ENCODE results near the gene TMTC2.
"Not testable (repeated sequence)": the region's sequence is repeated elsewhere in the genome, so short reads cannot be mapped to it uniquely, and the experiment has no call there.

TMTC2 gene

DNA sequence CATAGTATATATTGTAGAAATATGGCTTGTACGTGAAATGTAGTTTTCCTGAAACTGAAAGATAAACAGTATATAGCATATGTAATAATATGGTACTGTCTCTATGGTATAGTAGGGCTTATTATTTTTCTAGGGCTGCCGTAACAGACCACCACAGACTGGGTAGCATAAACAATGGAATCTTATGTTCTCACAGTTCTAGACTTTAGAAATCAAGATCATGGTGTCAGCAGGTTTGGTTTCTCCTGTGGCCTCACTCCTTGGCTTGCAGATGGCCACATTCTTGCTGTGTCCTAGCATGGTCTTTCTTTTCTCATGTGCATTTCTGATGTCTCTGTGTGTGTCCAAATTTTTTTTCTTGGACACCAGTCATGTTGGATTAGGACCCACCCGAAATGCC is 155.8 kb downstream of the TMTC2 start:
- DNase-seq = no peak
- no peak for TF ChIP-seq GATA1 (IDR thresholded peaks at IDR 0.05; ENCODE audit: low read depth, low read length)

GRCh38 chr12:82845076-82845475 is 158.4 kb downstream of the TMTC2 start:
- DNase-seq = not testable (repeated sequence)

- TF ChIP-seq GATA1 (IDR thresholded peaks at IDR 0.05; ENCODE audit: low read depth, low read length) (no peak), POLR2A (IDR thresholded peaks at IDR 0.05; ENCODE audit: low read length) (no peak)
Observed at GRCh38 chr12:82848845-82849244, 162.1 kb downstream of the TMTC2 start.

GRCh38 chr12:82852529-82852928 is 165.8 kb downstream of the TMTC2 start:
- no peak for DNase-seq
- TF ChIP-seq GATA1 (IDR thresholded peaks at IDR 0.05; ENCODE audit: low read depth, low read length) (no peak), POLR2A (IDR thresholded peaks at IDR 0.05; ENCODE audit: low read length) (no peak)

More at GRCh38 chr12:82848845-82849244, 162.1 kb downstream of the TMTC2 start:
- DNase-seq = no peak

DNA sequence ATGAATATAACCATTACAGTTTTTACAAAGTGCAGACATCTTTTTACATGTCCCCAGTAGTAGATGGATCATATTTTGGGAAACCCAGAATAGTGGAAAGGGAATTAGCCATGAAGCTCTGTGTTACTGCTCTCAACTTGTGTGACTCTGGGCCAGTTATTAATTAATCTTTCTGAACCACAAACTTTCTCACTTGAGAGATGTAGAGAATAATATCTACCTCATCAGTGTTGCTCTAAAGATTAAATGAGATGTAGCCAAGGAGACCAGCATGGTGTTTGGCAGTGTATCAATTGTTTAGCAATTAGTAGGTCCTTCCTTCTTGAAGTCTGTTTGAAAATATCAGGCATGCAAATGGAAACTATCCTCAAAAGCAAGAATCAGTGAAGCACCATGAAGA is 169.2 kb downstream of the TMTC2 start:
- TF ChIP-seq POLR2A (IDR thresholded peaks at IDR 0.05; ENCODE audit: low read length) (no peak), GATA1 (IDR thresholded peaks at IDR 0.05; ENCODE audit: low read depth, low read length) (no peak)
- no peak for DNase-seq

- no peak for TF ChIP-seq POLR2A (IDR thresholded peaks at IDR 0.05; ENCODE audit: low read length)
- TF ChIP-seq GATA1 (IDR thresholded peaks at IDR 0.05; ENCODE audit: low read depth, low read length) = no peak
- DNase-seq = no peak
Observed at GRCh38 chr12:82857276-82857675, 170.6 kb downstream of the TMTC2 start.

- no peak for DNase-seq
- no peak for TF ChIP-seq GATA1 (IDR thresholded peaks at IDR 0.05; ENCODE audit: low read depth, low read length)
- no peak for TF ChIP-seq POLR2A (IDR thresholded peaks at IDR 0.05; ENCODE audit: low read length)
Observed at GRCh38 chr12:82857911-82858533, 171.3 kb downstream of the TMTC2 start.

DNA sequence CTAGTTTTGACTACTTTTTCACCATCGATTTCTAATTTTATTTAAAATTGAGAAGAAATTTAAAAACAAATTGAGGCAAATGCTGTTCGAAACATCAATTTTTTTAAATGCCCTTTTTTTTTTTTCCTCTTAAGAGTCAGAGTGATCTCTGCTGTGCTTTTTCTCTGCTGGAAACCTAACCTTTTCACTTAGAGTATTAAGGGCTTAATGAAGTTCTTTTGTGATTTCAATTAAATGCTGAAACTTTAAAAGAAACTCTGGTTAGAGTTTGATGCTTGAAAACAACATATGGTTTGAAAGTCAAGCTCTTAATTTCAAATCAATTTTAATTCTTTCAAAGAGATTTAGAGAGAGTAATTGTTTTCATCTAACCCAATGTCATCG is 171.8 kb downstream of the TMTC2 start:
- no peak for DNase-seq
- TF ChIP-seq GATA1 (IDR thresholded peaks at IDR 0.05; ENCODE audit: low read depth, low read length) = no peak
- TF ChIP-seq POLR2A (IDR thresholded peaks at IDR 0.05; ENCODE audit: low read length) = no peak

DNA sequence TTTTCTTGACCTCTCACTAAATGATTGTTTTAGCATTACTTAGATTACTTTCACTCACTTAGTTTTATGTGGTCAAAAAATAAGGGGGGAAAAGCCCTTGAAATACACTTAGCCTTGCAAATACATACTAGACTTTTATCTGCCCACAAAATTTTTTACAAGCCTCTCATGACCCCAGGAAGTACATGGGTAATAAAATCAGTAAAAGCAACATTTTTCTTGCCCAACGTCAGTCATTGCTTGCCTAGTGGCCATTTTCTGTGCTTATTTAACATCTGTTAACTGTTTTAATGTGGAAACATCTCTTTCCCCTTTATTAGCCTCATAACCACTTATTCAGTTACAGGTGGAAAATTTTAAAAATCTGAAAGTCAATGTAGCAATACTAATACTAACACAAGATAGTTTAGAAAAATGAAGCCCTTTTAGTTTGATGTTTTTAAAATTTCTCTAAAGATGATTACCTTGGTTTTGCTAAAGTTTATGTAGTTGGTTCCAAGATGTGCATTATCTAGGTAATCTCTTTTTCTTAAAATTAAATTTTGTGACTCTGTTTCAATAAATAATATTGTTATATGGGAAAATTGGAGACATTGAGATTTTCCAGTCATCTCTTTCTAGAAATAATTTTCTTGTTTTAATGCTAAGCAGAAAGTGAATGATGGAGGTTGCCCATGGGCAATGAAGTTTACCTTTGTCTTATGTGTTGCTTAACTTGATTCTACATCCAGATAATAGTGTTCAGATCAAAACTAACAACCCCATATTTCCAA is 175.5 kb downstream of the TMTC2 start:
- TF ChIP-seq POLR2A (IDR thresholded peaks at IDR 0.05; ENCODE audit: low read length) (no peak), GATA1 (IDR thresholded peaks at IDR 0.05; ENCODE audit: low read depth, low read length) (no peak)
- no peak for DNase-seq

DNA sequence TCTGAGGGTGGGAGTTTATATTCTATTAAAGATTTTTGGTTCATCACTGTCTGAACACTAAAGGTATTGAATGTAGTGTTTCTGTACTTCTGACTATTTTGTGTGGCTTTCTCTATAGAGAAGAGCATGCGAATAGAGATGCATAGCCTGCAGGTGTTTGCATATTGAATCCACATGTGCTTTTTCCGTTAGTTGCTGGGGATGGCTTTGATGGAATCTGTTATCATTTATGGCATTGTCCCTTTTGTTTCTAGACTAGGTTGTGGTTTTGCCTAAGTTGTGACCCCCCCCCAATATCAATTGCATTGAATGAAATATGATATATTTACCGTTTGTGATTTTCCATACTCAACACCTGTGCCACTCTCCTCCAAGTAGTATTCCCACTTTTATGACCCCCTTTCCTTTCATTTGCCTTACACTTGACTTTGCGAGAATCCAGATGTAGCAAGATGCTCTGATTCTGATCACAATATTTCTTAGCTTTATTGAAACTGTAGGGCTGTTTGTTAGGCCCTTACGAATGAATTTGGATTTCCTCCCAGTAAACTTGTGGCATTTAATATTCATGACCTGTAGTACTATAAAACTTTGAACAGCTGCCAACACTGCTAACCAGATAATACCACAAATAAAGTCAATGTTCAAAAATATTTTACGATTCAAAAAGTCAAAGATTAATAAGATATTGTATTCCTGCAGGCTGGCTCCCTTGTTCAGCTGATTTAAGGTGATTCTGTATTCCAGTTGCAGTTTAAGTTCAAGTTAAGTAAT is 176.4 kb downstream of the TMTC2 start:
- TF ChIP-seq POLR2A (IDR thresholded peaks at IDR 0.05; ENCODE audit: low read length) (no peak), GATA1 (IDR thresholded peaks at IDR 0.05; ENCODE audit: low read depth, low read length) (no peak)
- no peak for DNase-seq

DNA sequence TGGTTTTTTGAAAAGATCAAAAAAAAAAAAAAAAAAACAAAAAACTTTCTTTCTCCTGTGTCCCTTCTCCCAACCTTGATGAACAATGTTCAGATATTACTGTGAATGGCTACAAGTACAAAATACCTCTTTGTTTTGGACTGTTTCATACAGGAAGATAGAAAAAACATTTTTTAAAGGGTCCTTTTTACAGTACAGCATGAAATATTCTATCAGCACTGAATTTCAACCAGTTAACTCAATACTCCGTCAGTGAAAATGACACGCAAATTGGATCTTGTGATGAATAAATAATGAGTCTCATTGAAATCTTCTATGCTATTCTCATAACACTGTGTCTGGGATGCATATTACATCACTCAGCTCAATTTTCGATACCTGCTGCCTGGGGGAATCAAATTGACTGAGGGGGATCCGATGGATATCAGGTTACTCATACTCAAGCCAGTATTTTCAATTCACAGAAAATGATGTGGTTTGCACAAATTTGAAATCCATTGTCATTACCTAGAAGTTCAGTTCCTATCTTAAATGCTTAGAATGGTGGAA is 179.6 kb downstream of the TMTC2 start:
- no peak for DNase-seq
- TF ChIP-seq GATA1 (IDR thresholded peaks at IDR 0.05; ENCODE audit: low read depth, low read length) (no peak), POLR2A (IDR thresholded peaks at IDR 0.05; ENCODE audit: low read length) (no peak)

DNA sequence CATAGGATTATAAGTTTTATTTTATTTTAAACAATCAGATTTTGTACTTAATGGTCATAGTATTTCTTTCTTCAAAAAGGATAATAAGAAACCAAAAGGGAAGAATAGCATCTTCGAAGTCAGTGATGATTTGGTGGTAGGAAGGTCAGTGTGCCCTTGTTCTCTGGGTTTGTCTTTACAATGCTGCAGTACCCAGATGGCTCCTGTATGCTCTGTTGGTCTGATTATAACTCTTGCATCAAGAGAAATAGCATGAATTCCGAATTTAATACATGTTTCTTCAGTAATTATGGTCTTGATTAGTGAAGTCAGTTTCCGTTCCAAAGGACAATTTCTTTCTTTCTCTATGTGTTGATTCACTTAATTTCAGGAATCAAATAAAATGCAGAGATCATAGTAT is 180.2 kb downstream of the TMTC2 start:
- TF ChIP-seq GATA1 (IDR thresholded peaks at IDR 0.05; ENCODE audit: low read depth, low read length) (no peak), POLR2A (IDR thresholded peaks at IDR 0.05; ENCODE audit: low read length) (no peak)
- no peak for DNase-seq

- DNase-seq = no peak
- no peak for TF ChIP-seq POLR2A (IDR thresholded peaks at IDR 0.05; ENCODE audit: low read length)
- TF ChIP-seq GATA1 (IDR thresholded peaks at IDR 0.05; ENCODE audit: low read depth, low read length) = no peak
Observed at GRCh38 chr12:82867762-82868500, 181.2 kb downstream of the TMTC2 start.
